ENCODE results near the gene PNLIPRP3.

PNLIPRP3 gene

DNA sequence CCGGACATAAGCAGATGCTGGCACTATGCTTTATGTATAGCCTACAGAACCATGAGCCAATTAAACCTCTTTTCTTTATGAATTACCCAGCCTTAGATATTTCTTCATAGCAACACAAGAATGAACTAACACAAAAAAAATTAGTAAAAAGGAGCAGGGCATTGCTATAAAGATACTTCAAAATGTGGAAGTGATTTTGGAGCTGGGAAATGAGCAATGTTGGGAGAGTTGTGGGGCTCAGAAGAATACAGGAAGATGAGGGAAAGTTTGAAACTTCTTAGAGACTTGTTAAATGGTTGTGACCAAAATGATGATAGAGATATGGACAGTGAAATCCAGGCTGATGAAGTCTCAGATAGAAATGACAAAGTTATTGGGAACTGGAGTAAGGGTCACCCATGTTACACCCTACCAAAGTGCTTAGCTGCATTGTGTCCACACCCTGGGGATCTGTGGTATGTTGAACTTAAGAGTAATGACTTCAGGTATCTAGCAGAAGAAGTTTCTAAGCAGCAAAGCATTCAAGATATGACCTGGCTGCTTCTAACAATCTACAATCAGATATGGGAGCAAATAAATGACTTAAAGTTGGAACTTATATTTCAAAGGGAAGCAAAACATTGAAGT is 24.2 kb downstream of the PNLIPRP3 start:
- DNase-seq: no peak

DNA sequence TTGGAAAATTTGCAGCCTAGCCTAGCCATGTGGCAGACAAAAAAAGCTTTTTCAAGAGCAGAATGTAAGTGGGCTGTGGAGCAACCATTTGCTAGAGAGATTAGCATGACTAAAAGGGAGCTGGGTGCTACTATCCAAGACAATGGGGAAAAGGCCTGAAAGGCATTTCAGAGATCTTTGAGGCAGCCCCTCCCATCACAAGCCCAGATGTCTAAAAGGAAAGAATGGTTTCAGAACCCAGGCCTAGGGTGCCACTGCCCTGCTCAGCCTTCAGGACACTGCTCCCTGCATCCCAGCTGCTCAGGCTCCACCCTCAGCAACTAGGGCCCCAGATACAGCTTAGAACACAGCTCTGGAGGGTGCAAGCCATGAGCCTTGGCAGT is 24.7 kb downstream of the PNLIPRP3 start:
- no peak for DNase-seq

DNA sequence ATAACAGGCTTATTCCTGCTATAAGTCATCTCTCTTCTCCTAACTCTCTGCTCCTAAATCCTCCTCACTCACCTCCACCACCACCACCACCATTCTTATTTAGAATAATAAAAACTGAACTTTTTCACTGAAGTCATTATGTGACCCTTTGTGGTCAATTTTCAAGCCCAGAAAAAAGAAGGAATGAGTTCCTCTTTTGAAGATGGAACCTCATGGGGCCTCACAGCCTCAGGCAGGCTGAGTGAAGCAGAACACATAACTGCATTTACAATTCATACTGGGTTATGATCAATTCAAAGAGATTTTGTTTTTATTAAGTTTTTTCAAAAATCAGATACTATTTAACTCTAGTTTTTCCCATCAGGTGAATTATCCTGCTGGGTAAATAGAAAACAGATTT is 29.8 kb downstream of the PNLIPRP3 start:
- DNase-seq: no peak

DNA sequence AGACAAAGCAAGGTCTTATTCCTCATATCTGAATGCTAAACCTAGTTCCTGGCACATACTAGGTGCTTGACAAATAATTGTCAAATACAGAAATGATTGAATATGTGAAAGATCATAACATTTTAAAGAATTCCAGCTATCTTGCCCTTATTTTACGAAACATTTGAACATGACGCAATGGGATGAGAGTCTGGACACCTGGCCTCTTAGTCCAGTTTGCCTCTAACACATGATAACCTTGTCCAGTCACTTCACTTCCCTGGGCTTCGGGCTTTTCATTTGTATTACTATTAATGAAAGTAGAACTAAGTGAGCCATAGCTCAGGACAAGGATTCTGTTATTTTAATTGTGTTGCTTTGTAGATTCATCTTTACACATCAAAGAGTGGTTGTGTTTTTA is 32.6 kb downstream of the PNLIPRP3 start:
- no peak for DNase-seq

DNA sequence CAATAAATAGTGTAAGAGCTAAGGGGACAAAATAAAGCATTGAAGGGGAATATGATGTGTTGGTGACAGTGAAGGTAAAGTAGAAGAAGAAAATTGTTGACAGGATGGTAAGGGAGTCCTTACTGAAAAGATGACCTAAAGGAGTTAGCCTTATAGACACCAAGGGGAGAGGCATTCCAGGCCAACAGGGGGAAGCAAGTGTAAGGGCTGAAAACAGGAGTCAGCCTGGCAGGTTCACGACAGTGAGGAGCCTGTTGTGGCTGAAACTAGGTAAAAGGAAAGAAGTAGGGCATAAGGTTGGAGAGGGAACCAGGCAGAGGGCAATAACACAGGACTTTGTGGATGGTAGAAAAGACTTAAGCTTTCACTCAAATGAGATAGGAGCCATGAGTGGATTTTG is 34.0 kb downstream of the PNLIPRP3 start:
- no peak for DNase-seq

DNA sequence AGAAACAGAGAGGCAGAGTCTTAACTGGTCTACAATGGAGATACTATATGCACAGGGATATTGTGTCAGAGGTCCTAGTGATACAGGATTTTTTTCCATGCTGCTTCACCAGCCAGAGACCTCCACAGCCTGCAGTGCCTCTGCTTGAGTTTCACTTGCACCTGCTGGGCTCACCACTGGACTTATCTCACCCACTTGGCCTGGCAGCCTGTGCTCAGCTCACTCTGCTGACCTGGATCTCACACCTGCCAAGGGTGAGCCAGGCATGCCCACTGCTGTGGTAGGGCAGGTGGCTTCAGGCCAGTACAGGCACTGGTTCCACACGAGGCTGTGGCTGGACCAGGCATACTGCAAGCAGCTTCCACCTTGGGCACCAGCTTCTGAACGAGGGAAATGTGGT is 36.6 kb downstream of the PNLIPRP3 start:
- no peak for DNase-seq

DNA sequence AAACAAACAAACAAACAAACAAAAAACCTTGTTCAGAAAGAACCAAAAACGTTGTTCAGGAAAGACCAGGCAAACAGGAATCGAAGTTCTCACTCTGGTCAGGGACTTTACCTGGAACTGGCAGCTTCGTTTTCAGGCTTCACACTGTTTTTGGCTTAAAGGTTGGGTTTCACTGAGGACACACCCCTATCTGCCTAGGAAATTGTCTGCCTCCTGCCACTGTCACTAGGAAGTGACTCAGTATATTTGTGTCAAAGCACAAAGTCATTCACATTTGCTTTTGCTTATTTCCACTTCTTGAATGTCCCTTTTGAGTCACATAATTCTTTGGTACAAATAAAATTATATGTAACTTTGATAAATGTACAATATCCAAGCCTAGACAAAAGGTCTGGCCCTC is 37.9 kb downstream of the PNLIPRP3 start:
- DNase-seq: no peak

DNA sequence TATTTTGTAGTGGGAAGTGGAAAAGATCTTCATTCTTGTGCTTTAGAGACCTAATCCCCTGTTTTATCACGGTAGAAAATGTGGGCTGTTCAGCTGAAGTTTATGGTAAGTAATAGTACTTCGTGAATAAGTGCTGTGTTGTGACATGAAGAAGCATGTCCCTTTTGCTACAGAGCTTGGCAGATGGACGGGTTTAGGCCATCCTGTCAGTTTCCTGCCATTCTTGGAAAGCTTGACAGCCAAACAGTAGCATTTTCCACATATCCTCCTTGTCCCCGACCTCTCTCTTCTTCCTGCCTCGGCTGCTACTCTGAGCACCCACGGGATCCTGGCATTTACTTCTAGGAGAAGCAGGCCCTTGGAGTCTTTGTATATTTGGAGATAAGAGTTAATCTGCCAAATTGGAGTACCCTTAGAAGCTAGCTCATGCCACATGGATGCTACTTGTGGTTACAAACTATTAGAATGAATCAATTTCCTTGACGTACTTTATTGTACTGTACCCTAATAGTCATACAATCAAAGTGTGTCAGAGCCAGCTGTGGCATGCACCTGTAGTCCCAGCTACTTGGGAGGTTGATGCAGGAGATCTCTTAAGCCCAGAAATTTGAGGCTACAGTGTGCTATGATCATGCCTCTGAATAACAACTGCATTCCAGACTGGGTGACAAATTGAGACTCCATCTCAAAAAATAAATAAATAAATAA is 39.2 kb downstream of the PNLIPRP3 start:
- DNase-seq: no peak

DNA sequence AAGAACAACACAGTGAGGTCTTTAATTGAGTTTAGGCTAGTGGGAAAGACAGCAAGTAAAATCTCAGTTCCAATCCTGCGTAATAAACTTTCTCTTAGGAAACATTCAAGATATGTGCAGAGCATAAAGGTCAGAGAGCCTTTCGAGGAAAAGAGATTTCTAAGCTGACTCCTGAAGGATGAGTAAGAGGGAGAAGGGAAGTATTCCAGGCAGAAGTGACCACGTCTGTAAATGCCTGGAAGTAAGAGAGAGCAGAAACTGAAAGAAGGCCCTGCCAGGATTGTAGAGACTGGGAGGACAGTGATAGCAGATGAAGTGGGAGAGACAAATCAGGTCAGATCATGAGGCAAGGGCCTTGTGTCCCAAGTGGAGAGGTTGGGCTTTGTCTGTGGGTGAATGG is 41.8 kb downstream of the PNLIPRP3 start:
- no peak for DNase-seq

DNA sequence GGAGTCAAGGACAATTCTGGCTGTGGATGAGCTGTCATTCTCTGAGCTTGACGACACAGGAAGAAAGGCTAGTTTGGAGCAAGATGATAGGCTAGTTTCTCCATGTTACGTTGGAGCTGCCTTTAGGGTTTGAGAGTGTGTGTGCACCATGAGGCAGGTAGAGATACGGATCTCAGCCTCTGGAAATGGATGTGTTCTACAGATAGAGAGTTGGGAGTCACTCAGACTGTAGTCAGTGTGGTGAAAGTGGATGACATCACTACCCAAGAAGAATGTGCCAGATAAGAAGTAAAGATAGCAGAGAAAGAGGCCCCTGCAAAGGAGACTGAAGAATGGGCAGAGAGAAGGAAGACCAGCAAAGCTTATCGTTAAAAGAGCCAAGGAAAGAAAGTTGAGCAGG is 42.4 kb downstream of the PNLIPRP3 start:
- DNase-seq: no peak

DNA sequence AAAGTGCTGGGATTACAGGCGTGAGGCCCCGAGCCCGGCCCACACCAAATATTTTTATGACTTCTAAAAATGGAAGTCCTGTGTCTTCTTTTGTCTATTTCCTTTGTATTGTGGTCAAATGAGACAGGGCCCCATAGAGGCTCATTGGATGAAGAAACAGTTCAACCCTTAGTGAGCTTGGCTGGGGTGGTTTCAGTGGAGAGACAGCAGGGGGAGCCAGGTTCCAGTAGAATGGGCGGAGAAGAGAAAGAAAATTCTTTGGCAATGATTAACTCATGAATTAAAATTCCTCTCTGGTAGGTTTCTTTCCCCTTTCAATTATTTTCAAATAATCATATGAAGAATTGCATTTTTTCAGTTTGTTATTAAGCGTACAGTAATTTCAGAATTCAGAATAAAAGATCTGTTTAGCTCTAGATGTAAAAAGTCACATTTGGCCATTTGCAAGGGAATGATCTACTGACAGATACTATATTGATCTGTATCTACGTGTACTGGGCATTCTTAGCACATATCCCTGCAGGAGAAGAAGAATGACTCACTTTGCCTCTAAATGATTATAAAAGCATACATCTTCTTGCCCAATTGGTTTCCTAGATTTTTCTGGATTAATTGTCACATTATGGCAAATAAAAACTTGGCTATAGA is 43.2 kb downstream of the PNLIPRP3 start:
- no peak for DNase-seq

DNA sequence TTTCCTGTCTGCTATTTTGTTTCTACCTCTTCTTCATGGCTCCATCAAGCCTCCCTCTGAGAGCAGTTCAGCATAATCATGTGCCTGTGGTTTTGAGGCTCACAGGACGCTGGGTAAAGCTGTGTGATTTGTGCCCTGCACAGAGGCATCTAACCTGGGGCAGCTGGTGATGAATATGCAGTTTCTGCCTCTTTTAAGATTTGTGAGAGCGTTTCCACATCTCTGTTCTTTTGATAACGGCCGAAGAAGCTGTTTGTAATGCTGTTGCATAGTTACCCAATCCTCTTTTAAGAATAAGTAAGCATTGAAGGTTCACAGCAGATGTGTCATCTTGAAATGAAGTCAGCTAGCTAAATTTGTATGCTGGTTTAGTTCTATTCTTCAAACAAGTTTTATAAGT is 45.2 kb downstream of the PNLIPRP3 start:
- DNase-seq: no peak

DNA sequence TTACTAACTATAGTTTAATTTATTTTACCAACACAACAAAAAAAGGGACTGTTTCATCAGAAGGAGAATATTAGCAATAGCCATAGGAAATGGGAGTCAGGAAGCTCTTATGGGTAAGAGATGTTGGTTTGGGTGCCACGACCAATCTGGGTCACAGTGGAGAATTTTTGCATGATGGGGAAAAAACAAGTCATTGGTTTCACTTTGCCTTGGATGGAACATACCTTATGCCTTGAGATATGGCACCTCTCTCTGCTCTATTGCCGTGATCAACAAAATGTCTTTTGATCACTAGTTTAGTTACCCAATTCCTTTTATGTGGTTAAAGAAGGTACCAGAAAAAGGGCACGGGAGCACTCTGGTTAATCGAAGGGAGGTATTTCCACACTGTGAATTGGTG is 48.2 kb downstream of the PNLIPRP3 start:
- no peak for DNase-seq

DNA sequence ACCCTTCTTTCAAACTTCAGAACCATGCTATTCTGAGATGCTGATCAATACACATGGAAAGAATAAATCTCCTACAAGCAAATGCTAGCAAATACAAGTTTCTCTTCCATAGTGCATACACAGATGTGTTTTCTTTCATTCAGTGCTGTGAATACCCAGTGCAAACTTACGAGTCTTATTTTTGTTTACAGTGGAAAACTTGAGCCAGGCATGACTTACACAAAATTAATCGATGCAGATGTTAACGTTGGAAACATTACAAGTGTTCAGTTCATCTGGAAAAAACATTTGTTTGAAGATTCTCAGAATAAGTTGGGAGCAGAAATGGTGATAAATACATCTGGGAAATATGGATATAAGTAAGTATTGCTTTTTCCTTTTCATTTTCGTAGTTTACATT is 48.8 kb downstream of the PNLIPRP3 start:
- DNase-seq: no peak

DNA sequence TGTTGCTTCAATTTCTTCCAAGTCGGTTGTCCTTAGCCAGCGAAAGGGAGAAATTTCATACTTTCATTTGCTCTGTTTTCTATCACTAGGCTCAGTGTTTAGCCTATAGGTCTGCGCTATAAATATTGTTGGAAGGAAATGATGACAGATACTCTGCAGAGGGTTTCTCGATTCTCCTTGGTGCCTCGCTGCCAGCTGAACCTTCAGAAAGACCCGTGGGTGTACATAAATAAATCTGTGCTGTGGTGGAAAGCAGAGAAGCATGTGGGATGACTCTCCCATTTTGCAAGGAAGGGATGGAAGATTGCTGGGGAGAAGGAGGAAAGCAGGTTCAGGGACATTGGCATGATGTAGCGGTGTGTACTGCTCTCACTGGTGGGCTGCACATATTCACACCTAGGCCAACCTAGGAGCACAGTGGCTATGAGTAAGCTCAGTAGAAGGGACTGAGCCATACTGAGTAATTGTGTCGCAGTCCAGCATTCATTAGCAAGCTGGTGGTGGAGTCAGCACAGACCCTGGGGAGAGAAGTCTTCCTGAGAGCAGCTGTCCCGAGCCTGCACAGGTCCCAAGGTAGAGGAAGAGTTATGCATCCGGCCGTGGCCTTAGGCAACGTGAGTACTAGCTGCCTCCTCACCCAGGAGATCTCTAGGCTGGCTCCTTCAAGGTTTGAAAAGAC is 50.5 kb downstream of the PNLIPRP3 start:
- DNase-seq: no peak

DNA sequence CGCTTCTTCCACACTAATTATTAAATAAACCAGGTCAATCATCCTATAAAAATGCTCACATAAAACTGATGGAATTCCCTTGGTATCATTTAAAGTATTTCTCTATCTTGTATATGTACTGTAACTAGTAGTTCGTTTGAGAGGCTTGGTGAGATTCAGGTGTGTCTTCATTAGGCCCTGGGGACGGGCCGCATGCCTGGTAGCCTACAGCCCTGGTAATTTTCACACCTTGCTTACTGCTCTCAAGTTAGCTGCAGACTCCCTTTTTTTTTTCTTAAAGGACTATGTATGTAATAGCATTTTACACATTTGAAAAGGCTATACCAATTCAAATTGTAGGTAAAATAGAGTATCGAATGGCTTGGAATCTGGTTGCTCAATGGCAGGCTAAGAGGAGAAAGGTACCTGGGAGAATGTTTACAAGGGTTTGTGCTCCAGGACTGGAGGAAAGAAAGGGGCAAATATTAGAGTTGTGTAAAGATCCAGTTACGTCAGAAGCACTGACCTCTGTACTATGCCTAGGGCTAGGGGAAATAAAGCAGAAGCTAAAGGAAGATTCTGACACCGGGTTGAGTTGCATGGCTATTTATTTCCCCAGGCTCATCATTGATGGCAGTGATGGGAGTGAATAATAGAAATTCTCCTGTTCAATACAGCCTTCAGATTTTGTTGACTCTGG is 59.3 kb downstream of the PNLIPRP3 start:
- DNase-seq: no peak

DNA sequence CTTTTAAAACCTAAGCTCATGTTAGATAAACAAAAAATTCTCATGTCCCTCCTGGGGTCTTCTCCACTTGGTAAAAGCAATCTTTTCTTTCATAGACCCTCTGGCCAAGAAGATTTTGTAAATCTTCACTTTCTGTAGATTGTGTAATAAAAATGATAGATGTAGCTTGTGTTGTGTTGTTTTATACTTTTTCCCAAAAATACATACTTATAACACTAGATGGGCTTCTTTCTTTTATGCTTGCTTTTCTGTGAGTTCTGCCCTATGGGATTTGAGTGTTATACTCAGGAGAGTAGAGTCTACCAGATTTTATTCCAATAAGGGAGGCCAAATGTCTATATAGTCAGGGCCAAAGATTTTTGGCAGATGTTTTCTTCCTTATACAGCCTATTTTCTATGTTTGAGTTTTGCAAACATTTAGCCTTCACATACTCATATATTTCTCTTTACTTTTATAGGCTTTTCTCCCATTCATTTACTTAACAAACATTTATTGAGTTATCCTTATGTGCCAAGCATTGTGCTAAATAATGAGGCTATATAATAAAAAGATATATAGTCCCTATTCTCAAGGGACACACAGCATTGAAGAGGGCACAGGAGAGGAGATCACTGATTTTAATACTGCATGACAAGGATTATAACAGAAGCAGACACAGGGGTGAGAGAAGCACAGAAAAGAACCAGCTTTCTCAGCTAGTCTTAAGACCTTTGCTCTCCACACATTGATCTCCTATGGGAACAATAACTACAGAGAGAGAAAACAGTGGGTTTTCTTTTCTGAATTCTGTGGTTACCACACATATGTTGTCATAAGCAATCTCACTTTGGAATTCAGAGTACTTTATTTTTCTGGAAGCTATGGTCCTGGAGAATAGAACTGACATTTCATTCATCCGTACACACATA is 60.1 kb downstream of the PNLIPRP3 start:
- no peak for DNase-seq

DNA sequence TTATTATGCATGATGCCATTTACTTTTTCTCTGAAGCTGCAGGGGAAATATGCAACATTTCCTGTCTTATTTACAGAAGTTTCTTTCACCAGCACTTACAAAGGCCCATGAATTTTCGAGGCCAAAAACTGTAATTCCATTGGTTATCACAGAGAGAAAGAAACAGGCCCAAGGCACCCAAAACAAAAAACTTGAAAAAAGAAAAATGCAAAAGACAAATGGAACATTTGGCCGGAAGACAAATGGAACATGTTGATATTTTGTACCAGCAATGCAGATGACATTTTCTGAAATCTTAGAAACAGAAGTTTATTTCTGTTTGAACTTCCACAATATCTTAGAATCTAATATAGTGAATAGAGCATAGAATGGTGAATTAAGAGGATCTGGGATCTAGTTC is 61.8 kb downstream of the PNLIPRP3 start:
- no peak for DNase-seq

DNA sequence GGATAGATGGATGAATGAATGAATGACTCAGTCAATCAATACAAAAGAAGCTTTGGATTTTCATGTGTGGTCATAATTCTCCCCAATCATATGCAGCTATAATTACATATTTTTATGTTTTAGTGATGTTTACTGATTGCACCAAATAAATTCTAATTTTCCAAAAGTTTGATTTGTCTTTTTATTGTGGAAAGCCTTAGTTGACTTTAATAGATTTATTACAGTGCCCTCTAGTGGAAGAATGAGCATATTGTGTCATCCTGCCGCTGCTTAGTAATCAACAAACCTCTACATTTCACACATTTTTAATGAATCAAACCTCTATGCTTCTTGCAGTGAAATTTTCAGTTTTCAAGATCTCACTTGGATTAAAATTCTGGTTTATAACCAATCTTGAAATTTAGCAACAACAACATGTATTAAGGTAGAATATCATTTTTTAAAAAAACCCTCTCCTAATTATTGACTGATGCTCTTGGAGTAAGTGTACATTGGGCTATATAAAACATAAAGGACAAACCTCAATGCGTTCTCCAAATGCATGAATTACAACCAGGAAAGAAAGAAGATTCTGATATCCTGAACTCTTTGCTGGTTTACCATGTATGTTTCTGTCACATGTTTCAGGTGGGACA is 62.5 kb downstream of the PNLIPRP3 start:
- no peak for DNase-seq

DNA sequence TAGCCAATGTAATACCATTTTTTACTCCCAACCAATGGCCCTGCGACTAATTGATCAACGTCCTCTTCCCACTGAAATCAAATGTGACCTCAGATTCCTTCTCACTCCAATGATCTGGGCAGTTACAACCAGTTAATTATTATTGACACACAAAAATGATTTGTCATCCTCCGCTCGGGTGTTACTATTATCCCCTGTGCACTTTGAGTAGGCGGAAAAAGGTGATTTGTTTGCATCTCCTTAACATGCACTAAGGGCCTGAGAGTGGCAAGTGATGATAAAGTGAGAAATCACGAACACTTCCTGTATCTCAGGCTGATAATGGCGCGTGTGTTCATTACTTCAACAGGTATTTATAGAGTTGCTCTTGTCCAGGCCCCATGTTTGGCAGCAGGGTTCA is 77.1 kb downstream of the PNLIPRP3 start:
- no peak for DNase-seq

DNA sequence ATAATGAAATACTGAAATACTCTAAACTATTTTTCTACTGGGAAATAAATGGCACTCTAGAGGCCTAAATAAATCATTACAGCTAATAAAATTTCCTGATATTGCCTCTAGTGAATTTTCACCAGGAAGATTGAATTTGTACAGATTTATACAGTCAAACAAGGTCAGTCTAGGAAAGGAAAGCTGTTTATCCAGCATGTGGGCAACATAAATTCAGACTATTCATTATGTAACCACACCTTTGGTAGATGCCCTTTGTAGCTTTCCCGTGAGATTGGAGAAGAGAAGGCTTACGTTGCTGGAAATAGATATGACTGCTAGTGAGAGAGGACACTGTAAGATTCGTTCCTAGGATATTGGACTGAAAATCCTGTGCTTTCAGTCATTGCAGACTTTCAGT is 82.9 kb downstream of the PNLIPRP3 start:
- no peak for DNase-seq

DNA sequence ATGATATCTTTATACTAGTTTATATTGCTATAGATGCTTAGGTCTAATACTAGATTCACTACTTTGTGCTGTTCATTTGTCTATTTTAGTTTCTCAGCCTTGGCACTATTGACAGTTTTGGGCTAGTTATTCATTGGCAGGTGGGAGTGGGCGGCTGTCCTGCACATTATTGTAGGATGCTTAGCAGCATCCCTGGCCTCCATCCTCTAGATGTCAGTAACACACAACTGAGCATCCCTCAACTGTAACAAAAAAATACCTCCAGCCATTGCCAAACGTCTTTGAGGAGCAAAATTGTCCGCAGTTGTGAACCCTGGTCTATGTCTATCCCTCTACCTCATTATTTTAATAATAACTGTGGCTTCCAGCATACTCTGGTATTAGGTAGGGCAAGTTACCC is 83.7 kb downstream of the PNLIPRP3 start:
- no peak for DNase-seq
